ENCODE data around the gene OR8D2.
"Not testable (repeated sequence)": the region's sequence is repeated elsewhere in the genome, so short reads cannot be mapped to it uniquely, and the experiment has no call there.

OR8D2 gene

DNA sequence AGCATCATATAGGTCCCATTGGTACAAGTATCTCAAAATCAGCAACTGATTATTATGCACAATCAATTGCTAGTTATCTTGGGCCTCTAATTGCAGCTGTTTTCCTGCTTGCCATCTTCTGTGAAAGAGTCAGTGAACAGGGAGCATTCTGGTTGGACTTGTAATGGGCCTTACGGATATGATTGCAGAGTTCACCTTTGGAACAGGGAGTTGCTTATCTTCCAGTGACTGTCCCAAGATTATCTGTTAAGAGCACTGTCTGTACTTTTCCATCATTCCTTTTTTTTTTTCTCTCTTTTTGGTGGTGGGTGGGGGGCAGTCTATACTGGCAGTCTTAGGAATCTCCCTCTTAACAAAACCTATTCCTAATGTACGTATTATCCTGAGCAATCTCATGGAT is 46.0 kb downstream of the OR8D2 start:
- ATAC-seq (replicated peaks) (no peak), DNase-seq (no peak)
- Mint-ChIP-seq H3K36me3 (ENCODE audit: insufficient read depth) (no peaks in the 10 kb centered on the region), H3K9me3 (peaks cover 0 to 3% of the 10 kb centered on the region in 2 donors), H3K4me3 (no peak overlapping the region), H3K27ac (no peak overlapping the region), H3K4me1 (ENCODE audit: low read depth in 2 of 2) (no peaks in the 10 kb centered on the region), H3K27me3 (no peaks in the 10 kb centered on the region)

DNA sequence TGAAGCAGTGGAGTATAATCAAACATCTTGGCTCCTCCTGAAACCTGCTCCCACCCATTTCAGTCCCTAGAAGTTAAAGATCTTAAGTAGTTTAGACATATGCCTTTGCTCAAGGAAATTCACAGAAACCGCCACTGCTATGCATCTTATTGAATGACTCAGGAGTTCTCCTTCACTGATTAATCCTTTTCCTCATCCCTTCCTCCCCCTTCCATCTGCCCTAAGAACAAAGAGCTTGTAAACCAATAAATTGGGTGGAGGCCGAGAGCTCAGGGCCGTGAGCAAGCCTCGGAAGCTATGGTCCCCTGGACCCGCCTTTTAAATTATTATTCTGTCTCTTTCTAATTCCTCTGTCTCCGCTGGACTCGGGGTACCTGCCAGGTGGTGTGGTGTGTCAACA is 49.1 kb downstream of the OR8D2 start:
- not testable (repeated sequence) for H3K4me3 Mint-ChIP-seq; H3K9me3 Mint-ChIP-seq; H3K36me3 Mint-ChIP-seq (ENCODE audit: insufficient read depth); H3K27me3 Mint-ChIP-seq; DNase-seq; ATAC-seq (replicated peaks); H3K27ac Mint-ChIP-seq; H3K4me1 Mint-ChIP-seq (ENCODE audit: low read depth in 2 of 2)

Measured in effector memory CD8-positive, alpha-beta T cell (primary cell).